ENCODE data around the gene ANKS1A. TPM values are rescaled to one million over a fixed set of nuclear protein-coding genes. Genes with fewer than 3 reads are reported as not detected.

The ANKS1A gene
- total and polyA plus RNA-seq, 9 donors: 16.0 to 45.0 (median 27.3) TPM

GRCh38 chr6:35027807-35028206, 138.8 kb downstream of the ANKS1A start:
- H3K27me3 ChIP-seq: no peaks in the 10 kb centered on the region
- 96 to 100% (median 98%) methylated on average over 2 of the region's 2 CpGs for WGBS, 3 donors
- no peak for TF ChIP-seq POLR2A (IDR thresholded peaks at IDR 0.05)
- TF ChIP-seq EP300 (IDR thresholded peaks at IDR 0.05): no peak
- no peak for TF ChIP-seq CTCF (IDR thresholded peaks at IDR 0.05)
- H3K4me3 ChIP-seq: no peak overlapping the region
- H3K4me1 ChIP-seq (ENCODE audit: insufficient read depth): peaks cover 6% of the 10 kb centered on the region
- no peaks in the 10 kb centered on the region for H3K36me3 ChIP-seq
- intact Hi-C loops (cut with DNase I): no loop called here
- no peak overlapping the region for H3K27ac ChIP-seq
- no peak for DNase-seq
- H3K9me3 ChIP-seq: no peaks in the 10 kb centered on the region

DNA sequence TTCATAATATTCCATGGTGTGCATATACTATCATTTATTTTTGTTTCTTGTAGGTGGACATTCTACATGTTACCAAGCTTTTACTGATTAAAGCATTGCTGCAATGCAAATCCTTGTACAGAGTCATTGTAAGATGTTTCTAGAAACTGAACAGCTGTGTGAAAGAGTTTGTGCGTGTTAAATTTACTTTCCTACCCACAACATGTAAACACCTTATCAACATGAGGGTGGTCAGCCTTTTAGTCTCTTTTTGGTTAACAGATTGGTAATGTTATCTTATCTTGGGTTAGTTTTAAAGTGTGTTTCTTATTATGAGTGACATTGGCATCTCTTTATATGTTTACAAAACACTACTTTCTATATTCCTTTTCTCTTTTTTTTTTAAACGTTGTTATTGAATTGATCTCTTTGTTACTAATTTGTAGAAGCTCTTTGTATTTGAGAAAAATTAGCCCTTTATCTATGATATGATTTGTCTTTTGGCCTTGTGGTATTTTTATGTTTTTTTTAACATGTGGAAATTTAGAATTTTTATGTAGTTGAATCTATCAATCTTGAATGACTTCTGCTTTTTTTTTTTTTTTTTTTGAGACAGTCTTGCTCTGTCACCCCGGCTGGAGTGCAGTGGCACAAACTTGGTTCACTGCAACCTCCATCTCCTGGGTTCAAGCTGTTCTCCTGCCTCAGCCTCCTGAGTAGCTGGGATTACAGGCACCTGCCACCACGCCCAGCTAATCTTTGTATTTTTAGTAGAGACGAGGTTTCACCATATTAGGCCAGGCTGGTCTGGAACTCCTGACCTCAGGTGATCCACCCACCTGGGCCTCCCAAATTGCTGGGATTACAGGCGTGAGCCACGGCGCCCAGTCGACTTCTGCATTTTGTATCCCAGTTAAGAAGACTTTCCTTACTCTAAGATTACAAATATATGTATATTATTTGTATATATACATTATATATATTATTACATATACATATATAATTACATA, 140.0 kb downstream of the ANKS1A start:
- DNase-seq: no peak
- WGBS, 3 donors: 81 to 92% (median 82%) methylated on average over 9 of the region's 9 CpGs
- no peaks in the 10 kb centered on the region for H3K27me3 ChIP-seq
- H3K36me3 ChIP-seq: no peaks in the 10 kb centered on the region
- intact Hi-C loops (cut with DNase I): no loop called here
- peaks cover 6% of the 10 kb centered on the region for H3K4me1 ChIP-seq (ENCODE audit: insufficient read depth)
- H3K27ac ChIP-seq: no peak overlapping the region
- H3K4me3 ChIP-seq: no peak overlapping the region
- no peaks in the 10 kb centered on the region for H3K9me3 ChIP-seq
- TF ChIP-seq EP300 (IDR thresholded peaks at IDR 0.05): no peak
- TF ChIP-seq CTCF (IDR thresholded peaks at IDR 0.05): no peak
- TF ChIP-seq POLR2A (IDR thresholded peaks at IDR 0.05): no peak

DNA sequence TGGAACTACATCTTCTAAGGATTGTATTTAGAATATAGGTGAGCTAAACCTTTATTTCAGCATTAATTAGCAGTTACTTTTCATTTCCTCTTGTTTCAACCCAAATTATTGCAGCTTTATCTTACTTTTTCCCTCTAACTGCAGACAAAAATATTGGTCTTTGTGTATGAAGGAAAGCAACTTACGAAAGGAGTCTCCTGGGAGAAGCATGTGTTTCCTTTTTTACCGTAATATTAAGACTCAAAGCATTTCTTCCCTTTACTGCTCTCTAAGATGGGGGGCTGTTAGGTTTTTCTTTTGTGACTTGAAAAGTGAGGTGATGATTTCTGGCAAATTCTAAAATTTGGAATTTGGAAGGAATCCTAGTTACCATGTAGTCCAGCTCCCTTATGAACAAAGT, 141.0 kb downstream of the ANKS1A start:
- Histone ChIP-seq H3K36me3 (no peaks in the 10 kb centered on the region), H3K27ac (no peak overlapping the region), H3K4me1 (ENCODE audit: insufficient read depth) (peaks cover 5% of the 10 kb centered on the region), H3K27me3 (no peaks in the 10 kb centered on the region), H3K9me3 (no peaks in the 10 kb centered on the region), H3K4me3 (no peak overlapping the region)
- TF ChIP-seq EP300 (IDR thresholded peaks at IDR 0.05) (no peak), POLR2A (IDR thresholded peaks at IDR 0.05) (no peak), CTCF (IDR thresholded peaks at IDR 0.05) (no peak)
- intact Hi-C loops (cut with DNase I): no loop called here
- DNase-seq: no peak
- WGBS, 3 donors: 76 to 83% (median 79%) methylated on average over 2 of the region's 2 CpGs

DNA sequence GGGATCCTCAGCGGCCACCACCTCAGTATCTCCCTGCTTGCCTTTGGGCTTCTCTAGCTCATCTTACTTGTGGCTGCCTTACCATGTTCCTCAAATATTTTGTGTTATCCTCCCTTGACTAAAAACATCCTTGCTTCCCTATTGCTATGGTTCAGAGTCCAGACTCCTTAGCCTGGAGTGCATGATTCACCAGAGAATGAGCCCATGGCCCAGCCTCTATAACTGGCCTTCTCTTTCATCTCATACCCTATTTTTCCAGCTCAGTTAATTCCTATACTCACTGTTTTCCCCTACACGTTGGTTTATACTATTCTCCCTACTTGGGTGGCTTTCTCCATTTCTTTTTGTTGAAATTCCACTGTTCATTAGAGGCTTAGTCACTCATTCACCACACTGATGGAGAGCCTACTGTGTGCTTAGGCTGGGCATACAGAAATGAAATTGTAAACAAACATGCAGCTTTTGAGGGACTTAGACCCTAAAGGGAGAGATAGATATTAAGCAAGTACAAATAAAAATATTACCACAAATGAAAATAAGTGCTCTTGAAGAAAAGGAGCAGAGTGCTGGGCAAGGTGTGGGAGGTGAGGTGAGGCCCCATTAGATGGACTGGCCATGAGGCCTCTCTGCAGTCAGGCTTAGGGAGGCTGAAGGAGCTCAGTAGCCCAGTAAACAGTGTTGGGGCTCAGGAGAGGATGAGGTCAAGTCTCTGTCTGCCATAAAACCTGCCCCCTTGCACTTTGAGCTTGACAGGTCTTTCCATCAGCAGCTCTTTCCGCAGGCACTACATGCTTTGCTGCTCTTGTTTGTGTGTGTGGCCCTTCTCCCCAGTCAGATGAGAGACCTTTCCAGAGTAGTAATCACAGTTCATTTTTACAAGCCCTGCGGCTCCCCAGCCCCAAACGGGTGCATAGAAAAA, 142.8 kb downstream of the ANKS1A start:
- intact Hi-C loops (cut with DNase I): no loop called here
- peaks cover 4% of the 10 kb centered on the region for H3K4me1 ChIP-seq (ENCODE audit: insufficient read depth)
- 87 to 92% (median 87%) methylated on average over 5 of the region's 5 CpGs for WGBS, 3 donors

More for the DNA sequence above, 142.8 kb downstream of the ANKS1A start:
- TF ChIP-seq POLR2A (IDR thresholded peaks at IDR 0.05): no peak
- no peak for TF ChIP-seq CTCF (IDR thresholded peaks at IDR 0.05)
- no peak for TF ChIP-seq EP300 (IDR thresholded peaks at IDR 0.05)
- no peak overlapping the region for H3K4me3 ChIP-seq
- no peaks in the 10 kb centered on the region for H3K9me3 ChIP-seq
- no peaks in the 10 kb centered on the region for H3K36me3 ChIP-seq
- DNase-seq: no peak
- no peak overlapping the region for H3K27ac ChIP-seq
- no peaks in the 10 kb centered on the region for H3K27me3 ChIP-seq

Measured in ovary (tissue), 9 donors.